HG02642 (cell line): Measurements from ENCODE around the gene FAP.

ENCODE experiments used
- ATAC-seq: cut with Tn5 transposase; IDR thresholded peaks from one replicate; pipeline ENCODE4 v1.9.1; 2021; ENCODE audit warnings: mild to moderate bottlenecking; ENCODE audit not compliant: unreplicated experiment, poor library complexity

Gene FAP

DNA sequence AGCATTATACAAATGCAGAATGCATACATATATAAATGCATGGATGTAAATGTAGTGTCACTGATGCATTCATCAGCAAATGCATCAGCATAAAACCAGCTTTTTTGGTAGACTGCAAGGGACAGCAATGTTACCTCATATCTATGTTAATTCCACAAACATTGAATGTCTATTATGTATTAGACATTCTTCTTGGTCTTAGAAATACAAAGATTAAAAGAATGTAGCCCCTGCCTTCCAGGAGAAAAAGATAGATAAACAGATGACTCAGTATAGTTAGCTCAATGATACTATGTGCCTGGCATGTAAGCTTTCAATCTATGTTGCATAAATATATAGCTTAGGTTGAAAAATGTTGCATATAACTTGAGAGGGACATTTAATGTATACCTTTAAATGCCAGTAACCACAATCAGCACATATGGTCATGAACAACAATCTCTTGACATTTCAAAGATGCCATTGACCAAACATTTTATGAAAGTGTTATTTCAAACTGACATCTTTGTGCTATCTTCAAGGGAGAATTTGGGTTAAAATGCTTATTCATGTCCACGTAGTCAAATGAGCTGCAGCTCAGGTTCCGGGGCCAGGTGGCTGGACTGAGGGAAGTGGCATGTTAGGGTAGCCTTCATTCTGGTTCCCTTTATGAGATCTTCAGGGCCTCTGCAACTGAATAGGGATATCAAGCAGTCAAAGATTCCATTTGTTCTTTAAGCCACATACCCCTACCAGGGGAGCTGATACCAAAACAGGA lies 46.0 kb downstream of the FAP start:
- no peak for ATAC-seq

DNA sequence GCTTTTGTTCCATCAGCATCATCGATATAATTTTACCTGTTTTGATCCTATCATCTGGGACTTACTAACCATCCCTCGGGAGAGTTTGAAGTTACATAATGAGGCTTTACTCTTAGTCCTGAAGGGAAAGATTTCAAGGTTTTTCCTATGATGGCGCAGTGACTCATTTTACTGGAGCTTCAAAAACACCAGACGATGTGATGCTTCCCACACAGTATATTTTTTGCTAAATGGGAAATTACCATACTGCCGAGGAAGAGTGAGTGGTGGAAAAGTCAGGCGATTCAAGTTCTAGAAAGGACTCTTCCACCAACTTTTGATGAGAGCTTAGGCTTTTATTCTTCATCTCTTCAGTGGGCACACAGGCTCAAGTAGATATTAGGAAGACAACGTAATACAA lies 46.6 kb downstream of the FAP start:
- no peak for ATAC-seq

DNA sequence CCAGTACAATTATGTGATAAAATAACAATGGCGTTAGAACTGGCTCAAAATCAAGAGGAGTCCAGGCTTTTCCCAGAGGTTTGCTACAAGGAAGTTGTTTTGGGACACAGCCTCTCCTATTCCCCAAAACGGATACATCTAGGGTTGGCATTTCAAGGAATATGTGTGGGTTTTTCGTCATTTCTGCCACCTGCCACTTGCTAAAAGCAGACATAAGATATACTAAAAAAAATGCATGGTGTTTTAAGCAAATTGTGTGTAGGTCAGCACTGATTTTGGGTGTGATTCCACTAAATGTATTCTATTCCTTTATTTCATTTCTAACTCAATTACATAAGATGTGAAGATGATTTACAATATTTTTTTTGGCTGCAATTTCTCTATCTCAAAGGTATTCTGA lies 54.8 kb downstream of the FAP start:
- ATAC-seq: no peak

- ATAC-seq: no peak
Observed at GRCh38 chr2:162185541-162186232, 57.6 kb downstream of the FAP start.

GRCh38 chr2:162184821-162185450 lies 58.3 kb downstream of the FAP start:
- no peak for ATAC-seq

DNA sequence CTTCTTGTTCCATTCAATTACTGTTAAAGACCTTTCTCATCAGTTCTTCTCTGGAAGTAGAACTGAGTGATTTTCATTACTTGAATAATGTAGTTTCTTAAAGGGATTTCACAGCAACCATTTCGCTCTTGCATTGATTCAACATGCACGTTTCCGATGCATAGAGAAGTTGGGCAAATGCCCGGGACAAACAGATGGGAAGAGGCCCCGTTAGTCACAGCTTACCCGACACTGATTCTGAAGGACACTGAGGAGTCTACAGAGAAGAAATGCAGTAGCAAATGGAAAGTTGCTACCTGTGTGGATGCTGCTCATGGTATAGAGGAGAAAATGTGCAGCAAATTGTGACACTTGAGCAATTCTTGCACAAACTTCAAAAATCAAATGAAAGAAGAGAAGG lies 58.9 kb downstream of the FAP start:
- no peak for ATAC-seq

DNA sequence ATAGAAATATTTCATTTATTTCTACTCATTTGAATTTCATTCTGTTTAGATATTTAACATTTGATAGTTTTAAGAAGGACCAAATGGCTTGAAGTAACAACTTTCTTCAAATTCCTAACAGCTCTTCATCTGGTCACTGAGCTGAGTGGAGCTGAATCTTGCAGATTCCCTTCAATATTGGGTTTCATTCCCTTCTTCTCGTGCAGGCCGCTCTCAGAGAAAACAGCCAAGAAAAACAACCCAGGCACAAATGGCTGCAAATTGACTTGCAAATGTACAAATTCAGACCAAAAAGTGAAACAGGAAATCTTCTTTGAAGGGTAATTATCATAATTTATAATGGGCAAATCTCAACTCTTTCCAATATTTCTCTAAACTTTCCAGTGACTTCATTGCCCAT lies 60.9 kb downstream of the FAP start:
- no peak for ATAC-seq

GRCh38 chr2:162177301-162177700 lies 65.9 kb downstream of the FAP start:
- ATAC-seq: no peak

GRCh38 chr2:162175714-162176113 lies 67.5 kb downstream of the FAP start:
- ATAC-seq: no peak

DNA sequence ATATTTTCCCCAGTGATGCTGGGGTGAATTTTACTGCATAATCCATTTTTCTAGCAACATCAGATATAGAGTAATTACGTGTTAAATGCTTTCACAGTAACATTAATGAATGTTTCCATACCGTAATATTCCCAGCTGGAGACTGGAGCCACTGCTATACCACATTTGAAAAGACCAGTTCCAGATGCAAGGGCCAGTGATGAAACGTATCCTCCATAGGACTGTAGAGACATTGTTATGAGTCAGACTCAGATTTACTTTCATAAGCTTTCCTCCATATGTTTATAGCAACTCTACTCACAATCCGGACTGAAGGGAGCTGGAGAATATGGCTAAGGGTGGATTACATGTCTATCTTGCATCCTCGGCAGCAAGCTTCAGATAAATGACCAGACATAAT lies 68.5 kb downstream of the FAP start:
- no peak for ATAC-seq

DNA sequence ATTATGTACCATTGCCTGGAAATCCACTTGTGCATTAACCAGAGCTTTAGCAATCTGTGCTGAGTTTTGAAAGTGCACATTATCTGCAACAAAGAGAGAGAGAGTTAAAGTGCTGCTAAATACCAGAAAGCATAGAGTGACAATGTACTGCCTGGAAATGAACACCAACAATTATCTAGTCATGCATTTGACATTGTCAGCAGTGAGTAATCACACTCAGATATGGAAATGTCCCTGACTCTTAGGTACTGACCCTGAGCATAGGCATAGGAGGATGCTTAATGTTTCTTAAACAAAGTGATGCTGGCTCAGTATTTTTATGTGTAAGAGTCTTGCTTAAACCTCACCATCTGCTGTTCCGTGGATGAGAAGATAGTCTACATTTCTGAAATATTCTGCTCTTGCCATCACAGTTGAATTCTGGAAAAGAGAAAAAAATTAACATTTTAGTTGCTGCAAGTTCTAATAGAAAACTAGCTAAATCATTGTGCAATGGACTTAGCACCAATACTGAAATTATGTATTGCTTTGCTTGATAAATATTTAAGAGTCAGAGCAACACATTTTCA lies 70.4 kb downstream of the FAP start:
- ATAC-seq: no peak

DNA sequence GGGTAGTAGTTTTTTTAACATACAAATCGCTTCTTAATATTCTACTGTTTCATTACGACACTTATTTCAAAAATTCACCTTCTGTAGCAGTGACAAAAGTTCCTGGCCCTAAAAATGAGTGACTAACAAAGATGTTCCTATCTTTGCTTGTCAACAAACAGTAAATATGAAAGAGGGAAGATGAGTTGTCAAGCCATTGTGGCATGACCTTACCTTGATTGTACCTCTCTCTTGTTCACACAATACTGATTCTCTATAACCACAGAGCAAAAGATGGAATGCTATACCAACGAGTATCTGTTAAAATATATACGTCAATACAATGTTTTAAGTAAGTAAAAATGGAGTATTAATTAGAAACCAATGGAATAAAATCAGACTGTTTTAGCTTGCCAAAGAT lies 76.5 kb downstream of the FAP start:
- ATAC-seq: no peak

DNA sequence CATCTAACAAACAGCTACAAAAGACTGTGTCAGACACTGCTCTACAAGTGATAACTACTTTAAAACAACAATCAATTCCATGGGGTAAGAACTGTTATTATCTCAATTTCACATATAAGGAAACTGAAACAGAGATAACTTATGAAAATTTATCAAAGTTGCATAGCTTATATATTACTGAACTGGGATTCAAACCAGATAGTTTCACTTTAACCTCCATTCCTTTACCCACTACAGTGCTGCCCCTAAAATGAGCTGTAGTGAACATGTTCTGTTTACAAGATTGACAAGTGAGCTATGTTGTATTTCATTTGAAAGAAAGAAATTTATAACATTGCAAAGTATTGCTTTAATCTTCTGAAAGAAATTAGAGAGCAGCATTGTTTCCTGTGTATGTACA lies 77.1 kb downstream of the FAP start:
- no peak for ATAC-seq

- ATAC-seq: no peak
Observed at GRCh38 chr2:162164802-162165201, 78.4 kb downstream of the FAP start.

DNA sequence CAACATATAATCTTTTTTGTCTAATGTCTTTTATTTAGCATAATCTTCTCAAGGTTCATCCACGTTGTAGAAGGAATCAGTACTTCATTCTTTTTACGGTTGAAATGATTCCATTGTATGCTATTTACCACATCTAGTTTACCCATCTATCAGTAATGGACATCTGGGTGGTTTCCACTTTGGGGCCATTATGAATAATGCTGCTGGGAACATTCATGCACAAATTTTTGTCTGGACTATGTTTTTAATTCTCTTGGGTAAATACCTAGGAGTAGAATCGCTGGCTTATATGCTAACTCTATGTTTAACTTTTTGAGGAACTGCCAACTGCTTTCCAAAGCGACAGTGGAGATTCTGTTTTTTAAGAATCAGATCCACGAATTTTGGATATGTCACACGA lies 83.8 kb downstream of the FAP start:
- no peak for ATAC-seq

DNA sequence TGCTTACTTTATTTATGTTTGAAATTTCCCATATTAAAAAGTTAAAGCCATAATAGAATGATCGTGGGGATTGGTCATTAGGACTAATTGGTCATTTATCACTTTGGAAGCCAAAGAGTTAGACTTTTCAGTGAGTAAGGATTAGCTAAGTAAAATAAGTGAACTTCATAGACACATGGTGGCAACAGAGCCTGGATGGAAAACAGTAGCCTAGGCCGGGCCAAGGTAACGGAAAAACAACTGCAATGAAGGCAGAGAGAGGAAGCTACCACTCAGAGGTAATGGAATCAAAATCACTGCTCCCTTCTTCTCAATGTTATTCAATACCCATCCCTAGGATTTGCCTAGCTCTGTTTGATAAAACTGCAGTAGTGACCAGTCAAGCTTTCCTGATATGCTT lies 87.1 kb downstream of the FAP start:
- no peak for ATAC-seq

- no peak for ATAC-seq
Observed at GRCh38 chr2:162155093-162155492, 88.2 kb downstream of the FAP start.

- ATAC-seq: peak; percentile 99
Observed at GRCh38 chr2:162153608-162154224, 89.5 kb downstream of the FAP start.

- no peak for ATAC-seq
Observed at GRCh38 chr2:162152147-162152546, 91.1 kb downstream of the FAP start, which contains the start of gene GCG. GCG (minus strand) TSS chr2:162152247; CDS start chr2:162149178, 3,069 bp downstream.

DNA sequence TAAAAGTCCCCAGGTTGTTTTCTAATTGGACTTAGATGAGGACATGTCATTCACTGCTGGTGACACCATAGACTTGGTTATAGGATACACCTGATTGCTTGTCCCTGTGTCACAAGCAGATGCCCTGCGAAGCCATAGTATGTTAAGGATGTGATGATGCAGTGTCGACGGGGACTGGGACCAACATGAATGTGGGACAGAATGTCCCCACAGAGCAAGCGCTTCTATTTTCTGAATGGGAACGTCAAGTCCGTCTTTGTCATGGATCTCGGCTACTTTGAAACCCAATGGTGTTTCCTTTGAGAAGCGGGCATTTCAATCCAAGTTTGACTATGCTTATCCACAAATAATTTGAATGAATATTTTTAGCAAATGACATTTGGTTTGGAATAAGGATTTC lies 93.3 kb downstream of the FAP start:
- no peak for ATAC-seq

GRCh38 chr2:162149466-162149865 lies 93.8 kb downstream of the FAP start:
- ATAC-seq: no peak
